ENCODE measurements around the gene LRMDA.

- TF ChIP-seq CTCF (IDR thresholded peaks at IDR 0.05), result no peak
- no peak for TF ChIP-seq EP300 (IDR thresholded peaks at IDR 0.05)
Observed at GRCh38 chr10:76155961-76156360, 724.5 kb downstream of the LRMDA start.
